Hair follicle dermal papilla cell (primary cell): ENCODE measurements around the gene CHD9NB. TPM values are rescaled to one million over a fixed set of nuclear protein-coding genes. Genes with fewer than 3 reads are reported as not detected.

Experiments used
- total RNA-seq: library from RNA; depleted of rRNA; stranded (reverse); fragments of >200 nt; gene quantifications from 2 replicates; pipeline ENCODE4 v1.2.3, GENCODE V29; 2012

The CHD9NB gene
- total RNA-seq: 0.65 and 1.3 TPM in 2 replicates

DNA sequence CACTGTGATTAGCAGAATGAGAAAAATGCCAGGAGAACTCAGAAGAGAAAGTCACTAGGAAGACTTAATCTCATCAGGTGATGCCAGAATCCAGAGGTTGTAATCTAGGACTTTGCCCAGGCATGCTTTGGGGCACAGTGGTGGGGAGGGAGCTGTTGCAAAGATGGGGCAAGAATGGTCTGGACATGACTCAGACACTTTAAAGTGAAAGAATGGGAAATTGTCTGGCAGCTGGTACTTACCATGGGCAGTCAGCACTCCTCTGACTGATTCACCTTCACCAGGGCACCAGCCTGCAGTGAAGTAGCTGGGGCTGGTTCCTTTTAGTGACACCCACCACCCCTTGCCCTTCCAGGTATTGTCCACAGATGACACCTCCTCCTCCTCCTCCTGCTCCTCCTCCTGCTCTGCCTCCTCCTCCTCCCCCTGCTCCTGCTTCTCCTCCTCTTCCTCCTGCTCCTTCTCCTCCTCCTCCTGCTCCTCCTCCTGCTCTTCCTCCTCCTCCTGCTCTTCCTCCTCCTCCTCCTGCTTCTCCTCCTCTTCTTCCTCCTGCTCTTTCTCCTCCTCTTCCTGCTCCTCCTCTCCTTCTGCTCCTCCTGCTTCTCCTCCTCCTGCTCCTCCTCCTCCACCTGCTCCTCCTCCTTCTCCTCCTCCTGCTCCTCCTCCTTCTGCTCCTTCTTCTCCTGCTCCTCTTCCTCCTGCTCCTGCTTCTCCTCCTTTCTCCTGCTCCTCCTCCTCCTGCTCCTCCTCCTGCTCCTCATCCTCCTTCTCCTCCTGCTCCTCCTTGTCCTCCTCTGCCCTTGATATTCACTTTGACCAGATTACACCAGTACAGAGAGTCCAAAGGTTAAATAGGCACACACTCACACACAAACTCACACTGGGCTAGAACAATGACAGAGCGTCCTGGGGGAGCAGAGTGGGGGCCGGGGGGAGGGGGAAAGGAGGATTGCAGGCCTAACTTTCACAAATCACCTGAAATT is at the start of gene CHD9NB:
CHD9NB (minus strand) TSS at position 379 of the 983 bp plus-strand sequence. CDS start 8,739 bp downstream, outside the sequence.

DNA sequence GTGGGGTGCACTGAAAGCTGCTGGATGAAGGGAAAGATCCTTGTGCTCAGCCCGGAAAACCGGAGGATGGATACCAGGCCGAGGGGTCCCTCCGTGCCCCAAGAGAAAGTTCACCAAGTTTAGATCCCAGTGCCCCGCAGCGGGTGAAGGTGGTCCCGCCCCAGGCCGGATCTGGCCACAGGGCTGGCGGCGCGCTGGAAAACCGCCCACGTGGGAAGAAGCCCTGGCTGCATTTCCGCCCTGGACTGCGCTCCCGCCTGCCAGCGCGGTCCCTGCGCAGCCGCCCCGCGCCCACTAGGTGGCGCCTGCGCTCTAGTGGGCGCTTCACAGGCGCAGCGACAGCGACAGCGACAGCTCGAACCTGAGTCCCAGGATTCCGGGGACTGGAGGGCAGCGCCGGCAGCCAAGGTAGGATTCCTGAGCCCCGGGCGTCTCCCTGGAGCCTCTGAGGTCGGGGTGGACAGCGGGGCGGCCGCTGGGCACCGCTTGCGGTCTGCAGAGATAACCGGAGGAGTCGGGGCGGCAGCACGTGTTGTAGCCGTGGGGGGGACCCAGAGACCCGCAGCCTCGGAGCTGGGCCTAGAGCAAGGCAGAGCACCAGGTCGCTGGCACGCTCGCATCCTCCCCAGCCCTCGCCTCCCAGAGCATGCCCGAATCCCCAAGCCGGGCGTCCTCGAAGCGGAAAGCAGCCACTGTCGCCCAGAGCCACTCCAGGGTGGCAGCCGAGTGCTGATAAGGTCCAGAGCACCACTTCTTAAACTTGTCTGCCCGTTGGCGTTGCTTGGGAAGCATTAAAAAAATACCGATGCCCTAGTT is 2.2 kb upstream of the CHD9NB start, which contains the start of gene CHD9:
CHD9 (plus strand) TSS at position 322 of the 816 bp plus-strand sequence. CDS start 101,099 bp downstream, outside the sequence.

Other genes starting within 250 kb of the CHD9NB start
- 73.3 and 77.6 TPM in 2 replicates for gene CHD9, start 2.1 kb upstream of the CHD9NB start, total RNA-seq